BLaER1 (cell line): ENCODE data around the gene SBNO1.
"Not testable (repeated sequence)": the region's sequence is repeated elsewhere in the genome, so short reads cannot be mapped to it uniquely, and the experiment has no call there.

ENCODE experiments used
- H3K27ac ChIP-seq: shearing (Covaris generic); formaldehyde crosslinking; 2 replicates; pipeline ENCODE4 v1.8.1; 2022
- H3K27me3 ChIP-seq: shearing (Covaris generic); formaldehyde crosslinking; 2 replicates; pipeline ENCODE4 v1.8.1; 2022
- H3K36me3 ChIP-seq: shearing (Covaris generic); formaldehyde crosslinking; 2 replicates; pipeline ENCODE4 v1.8.1; 2022
- H3K4me1 ChIP-seq: shearing (Covaris generic); formaldehyde crosslinking; 2 replicates; pipeline ENCODE4 v1.8.1; 2022
- H3K4me2 ChIP-seq: shearing (Covaris generic); formaldehyde crosslinking; 2 replicates; pipeline ENCODE4 v1.8.1; 2022
- H3K4me3 ChIP-seq: shearing (Covaris generic); formaldehyde crosslinking; 2 replicates; pipeline ENCODE4 v1.8.1; 2022
- H3K9ac ChIP-seq: shearing (Covaris generic); formaldehyde crosslinking; 2 replicates; pipeline ENCODE4 v1.8.1; 2022
- H3K9me3 ChIP-seq: shearing (Covaris generic); formaldehyde crosslinking; 2 replicates; pipeline ENCODE4 v1.8.1; 2022
- H4K20me1 ChIP-seq: shearing (Covaris generic); formaldehyde crosslinking; 2 replicates; pipeline ENCODE4 v1.8.1; 2022
- Cebpa-rat ChIP-seq: shearing (Covaris generic); IDR thresholded peaks from 2 replicates; pipeline ENCODE4 v1.8.1; 2022

SBNO1 gene

GRCh38 chr12:123251403-123252076, 113.1 kb downstream of the SBNO1 start:
- Histone ChIP-seq H3K4me2 (no peak overlapping the region), H3K9ac (no peak overlapping the region), H3K27ac (0 out of 2 replicates have a peak overlapping the region, but pooled peaks have one; percentile 15), H4K20me1 (peaks cover 99% of the 10 kb centered on the region), H3K4me1 (peaks cover 6% of the 10 kb centered on the region; the same call in 1 of the 2 replicates), H3K4me3 (no peak overlapping the region), H3K36me3 (peaks cover 93% of the 10 kb centered on the region), H3K27me3 (no peaks in the 10 kb centered on the region), H3K9me3 (peaks cover 17% of the 10 kb centered on the region)
- no peak for TF ChIP-seq Cebpa-rat

DNA sequence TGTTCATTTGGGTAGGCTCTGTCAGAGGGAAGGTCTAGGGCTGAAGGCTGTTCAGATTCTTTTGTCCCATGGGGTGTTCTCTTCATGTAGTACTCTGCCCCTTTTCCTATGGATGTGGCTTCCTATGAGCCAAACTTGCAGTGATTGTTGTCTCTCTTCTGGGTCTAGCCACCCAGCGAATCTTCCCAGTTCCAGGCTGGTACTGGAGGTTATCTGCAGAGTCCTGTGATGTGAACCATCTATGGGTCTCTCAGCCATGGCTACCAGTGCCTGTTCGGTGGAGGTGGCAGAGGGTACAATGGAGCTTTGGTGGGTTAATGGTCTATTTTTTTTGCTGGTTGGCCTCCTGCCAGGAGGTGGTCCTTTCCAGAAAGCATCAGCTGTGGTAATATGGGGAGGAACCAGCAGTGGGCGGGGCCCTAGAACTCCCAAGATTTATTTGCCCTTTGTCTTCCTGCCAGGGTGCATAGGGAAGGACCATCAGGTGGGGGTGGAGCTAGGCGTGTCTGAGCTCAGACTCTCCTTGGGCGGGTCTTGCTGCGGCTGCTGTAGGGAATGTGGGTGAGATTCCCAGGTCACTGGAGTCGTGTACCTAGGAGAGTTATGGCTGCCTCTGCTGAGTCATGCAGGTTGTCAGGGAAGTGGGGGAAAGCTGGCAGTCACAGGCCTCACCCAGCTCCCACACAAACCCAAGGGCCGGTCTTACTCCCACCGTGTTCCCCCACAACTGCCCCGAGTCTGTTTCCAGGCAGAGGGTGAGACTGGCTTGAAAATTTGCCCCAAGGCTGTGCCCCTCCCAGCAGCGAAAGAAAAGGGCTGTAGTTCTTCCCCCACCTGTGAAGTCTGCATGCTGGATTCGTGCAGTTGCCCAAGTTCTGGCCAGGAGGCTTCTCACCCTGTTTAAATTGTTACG, 113.9 kb downstream of the SBNO1 start:
- Histone ChIP-seq H3K9me3 (peaks cover 17% of the 10 kb centered on the region), H3K4me3 (no peak overlapping the region), H3K27ac (0 out of 2 replicates have a peak overlapping the region, but pooled peaks have one; percentile 15), H3K4me2 (no peak overlapping the region), H4K20me1 (peaks cover 99% of the 10 kb centered on the region), H3K9ac (no peak overlapping the region), H3K36me3 (peaks cover 89% of the 10 kb centered on the region), H3K27me3 (no peaks in the 10 kb centered on the region), H3K4me1 (peaks cover 9% of the 10 kb centered on the region)
- no peak for TF ChIP-seq Cebpa-rat

- not testable (repeated sequence) for H3K4me3 ChIP-seq, H3K27ac ChIP-seq, H3K4me2 ChIP-seq, H3K9ac ChIP-seq, H3K27me3 ChIP-seq
- Histone ChIP-seq H3K36me3 (peaks cover 85% of the 10 kb centered on the region), H3K9me3 (peaks cover 17% of the 10 kb centered on the region), H4K20me1 (peaks cover 98% of the 10 kb centered on the region), H3K4me1 (peaks cover 12% of the 10 kb centered on the region)
These were observed 115.5 kb downstream of the SBNO1 start for GRCh38 chr12:123248996-123249741.

GRCh38 chr12:123248129-123248528, 116.5 kb downstream of the SBNO1 start:
- H3K4me3 ChIP-seq, H3K4me2 ChIP-seq, H3K27me3 ChIP-seq, H3K9ac ChIP-seq, H3K27ac ChIP-seq: not testable (repeated sequence)
- peaks cover 14% of the 10 kb centered on the region for H3K4me1 ChIP-seq
- H3K36me3 ChIP-seq, result peaks cover 84% of the 10 kb centered on the region
- H3K9me3 ChIP-seq, result peaks cover 17% of the 10 kb centered on the region
- peaks cover 96% of the 10 kb centered on the region for H4K20me1 ChIP-seq

- Histone ChIP-seq H3K4me3 (no peak overlapping the region), H3K9ac (no peak overlapping the region), H3K27ac (no peak overlapping the region), H3K36me3 (peaks cover 74% of the 10 kb centered on the region), H4K20me1 (peaks cover 96% of the 10 kb centered on the region), H3K9me3 (peaks cover 17% of the 10 kb centered on the region), H3K4me1 (peaks cover 31% of the 10 kb centered on the region), H3K27me3 (no peaks in the 10 kb centered on the region), H3K4me2 (peak overlapping the region; percentile 3; the same call in 1 of the 2 replicates)
- TF ChIP-seq Cebpa-rat, result no peak
These were observed 119.0 kb downstream of the SBNO1 start for GRCh38 chr12:123245678-123246077.

- no peak overlapping the region for H3K4me3 ChIP-seq
- peaks cover 15% of the 10 kb centered on the region for H3K9me3 ChIP-seq
- no peak for TF ChIP-seq Cebpa-rat
- H3K4me2 ChIP-seq, result no peak overlapping the region
- no peak overlapping the region for H3K9ac ChIP-seq
- peaks cover 77% of the 10 kb centered on the region for H3K36me3 ChIP-seq
- H3K27ac ChIP-seq, result no peak overlapping the region
- peaks cover 31% of the 10 kb centered on the region for H3K4me1 ChIP-seq
- no peaks in the 10 kb centered on the region for H3K27me3 ChIP-seq
- H4K20me1 ChIP-seq, result peaks cover 95% of the 10 kb centered on the region
These were observed 120.9 kb downstream of the SBNO1 start for GRCh38 chr12:123243671-123244262.

- H4K20me1 ChIP-seq, result peaks cover 95% of the 10 kb centered on the region
- peak overlapping the region; percentile 46; the same call in 1 of the 2 replicates for H3K9ac ChIP-seq
- H3K4me3 ChIP-seq, result no peak overlapping the region
- H3K36me3 ChIP-seq, result peaks cover 64% of the 10 kb centered on the region
- peaks cover under 1% of the 10 kb centered on the region; the same call in 1 of the 2 replicates for H3K9me3 ChIP-seq
- H3K4me1 ChIP-seq, result peaks cover 46% of the 10 kb centered on the region
- H3K27ac ChIP-seq, result 0 out of 2 replicates have a peak overlapping the region, but pooled peaks have one; percentile 6
- no peaks in the 10 kb centered on the region for H3K27me3 ChIP-seq
- no peak for TF ChIP-seq Cebpa-rat
- H3K4me2 ChIP-seq, result peak overlapping the region; percentile 58
These were observed 122.3 kb downstream of the SBNO1 start for GRCh38 chr12:123242116-123242904.
